Measurements from ENCODE around the gene SMARCA2.

SMARCA2 gene

GRCh38 chr9:2024888-2025782 lies 10.0 kb downstream of the SMARCA2 start:
- peaks cover 0 to 3% of the 10 kb centered on the region in 2 experiments for H3K36me3 ChIP-seq (ENCODE audit: control insufficient read depth in 1 of 2, insufficient read depth in 2 of 2, low read depth in 1 of 2, low read length in 2 of 2)
- H3K14ac ChIP-seq (ENCODE audit: low read length in 2 of 2): no peak overlapping the region
- WGBS: 88% methylated on average over 2 of the region's 5 CpGs

GRCh38 chr9:2026220-2026997 lies 11.3 kb downstream of the SMARCA2 start:
- no peak for DNase-seq
- Histone ChIP-seq H3K23ac (ENCODE audit: low read length in 2 of 2) (no peak overlapping the region), H2BK15ac (ENCODE audit: low read depth, poor library complexity, severe bottlenecking) (no peak overlapping the region), H3K4me2 (ENCODE audit: low read length, poor library complexity, severe bottlenecking) (no peak overlapping the region), H2BK120ac (ENCODE audit: low read depth, low read length) (no peak overlapping the region), H3K14ac (ENCODE audit: low read length in 2 of 2) (no peak overlapping the region), H2BK12ac (ENCODE audit: low read length in 2 of 2) (no peak overlapping the region), H3K4me3 (ENCODE audit: insufficient read depth in 1 of 2, low read depth in 1 of 2, low read length in 2 of 2) (no peak overlapping the region), H3K27me3 (ENCODE audit: control insufficient read depth in 1 of 2, insufficient read depth in 1 of 2, low read length in 2 of 2) (no peaks in the 10 kb centered on the region), H3K79me1 (replicated peaks; ENCODE audit: low read length, poor library complexity, severe bottlenecking) (peaks cover 42% of the 10 kb centered on the region), H3K27ac (ENCODE audit: low read length, poor library complexity, severe bottlenecking) (no peak overlapping the region), H3K4me1 (ENCODE audit: control insufficient read depth, insufficient read depth, low read depth, low read length) (peaks cover 1% of the 10 kb centered on the region), H2BK5ac (ENCODE audit: low read depth, low read length, poor library complexity, severe bottlenecking) (no peak overlapping the region), H3K9me3 (ENCODE audit: control insufficient read depth, low read length) (no peaks in the 10 kb centered on the region), H3K36me3 (ENCODE audit: control insufficient read depth in 1 of 2, insufficient read depth in 2 of 2, low read depth in 1 of 2, low read length in 2 of 2) (peaks cover 0 to 5% of the 10 kb centered on the region in 2 experiments), H3K9ac (ENCODE audit: low read length) (no peak overlapping the region), H4K8ac (ENCODE audit: low read length) (no peak overlapping the region), H3K18ac (ENCODE audit: low read depth in 1 of 2, low read length in 2 of 2) (no peak overlapping the region), H2AK5ac (ENCODE audit: low read length, severe bottlenecking) (no peak overlapping the region), H3K4ac (ENCODE audit: low read depth in 1 of 2, low read length in 2 of 2) (no peak overlapping the region), H2AFZ (ENCODE audit: low read depth, low read length) (no peak overlapping the region), H4K91ac (ENCODE audit: low read length) (no peak overlapping the region)
- WGBS: 94% methylated on average over 4 of the region's 9 CpGs

More at GRCh38 chr9:2024888-2025782, 10.0 kb downstream of the SMARCA2 start:
- no peak for DNase-seq
- H2AFZ ChIP-seq (ENCODE audit: low read depth, low read length): no peak overlapping the region
- peak overlapping the region; percentile 42 for H4K8ac ChIP-seq (ENCODE audit: low read length)
- H3K4me3 ChIP-seq (ENCODE audit: insufficient read depth in 1 of 2, low read depth in 1 of 2, low read length in 2 of 2): no peak overlapping the region
- no peak overlapping the region for H3K4ac ChIP-seq (ENCODE audit: low read depth in 1 of 2, low read length in 2 of 2)
- no peaks in the 10 kb centered on the region for H3K9me3 ChIP-seq (ENCODE audit: control insufficient read depth, low read length)
- no peak overlapping the region for H3K9ac ChIP-seq (ENCODE audit: low read length)
- H3K18ac ChIP-seq (ENCODE audit: low read depth in 1 of 2, low read length in 2 of 2): no peak overlapping the region
- H3K79me1 ChIP-seq (replicated peaks; ENCODE audit: low read length, poor library complexity, severe bottlenecking): peaks cover 40% of the 10 kb centered on the region
- no peak overlapping the region for H3K23ac ChIP-seq (ENCODE audit: low read length in 2 of 2)
- H2AK5ac ChIP-seq (ENCODE audit: low read length, severe bottlenecking): no peak overlapping the region
- H2BK5ac ChIP-seq (ENCODE audit: low read depth, low read length, poor library complexity, severe bottlenecking): no peak overlapping the region
- peaks cover 1% of the 10 kb centered on the region for H3K4me1 ChIP-seq (ENCODE audit: control insufficient read depth, insufficient read depth, low read depth, low read length)
- H3K27me3 ChIP-seq (ENCODE audit: control insufficient read depth in 1 of 2, insufficient read depth in 1 of 2, low read length in 2 of 2): no peaks in the 10 kb centered on the region
- H2BK12ac ChIP-seq (ENCODE audit: low read length in 2 of 2): no peak overlapping the region
- peak overlapping the region; percentile 52 for H2BK15ac ChIP-seq (ENCODE audit: low read depth, poor library complexity, severe bottlenecking)
- H3K27ac ChIP-seq (ENCODE audit: low read length, poor library complexity, severe bottlenecking): no peak overlapping the region
- H3K4me2 ChIP-seq (ENCODE audit: low read length, poor library complexity, severe bottlenecking): no peak overlapping the region
- H4K91ac ChIP-seq (ENCODE audit: low read length): no peak overlapping the region
- no peak overlapping the region for H2BK120ac ChIP-seq (ENCODE audit: low read depth, low read length)

- WGBS: 95% methylated on average over 3 of the region's 5 CpGs
- no peak overlapping the region for H3K14ac ChIP-seq (ENCODE audit: low read length in 2 of 2)
- H4K8ac ChIP-seq (ENCODE audit: low read length): no peak overlapping the region
- no peak overlapping the region for H2BK12ac ChIP-seq (ENCODE audit: low read length in 2 of 2)
- H3K9me3 ChIP-seq (ENCODE audit: control insufficient read depth, low read length): no peaks in the 10 kb centered on the region
- H3K4ac ChIP-seq (ENCODE audit: low read depth in 1 of 2, low read length in 2 of 2): no peak overlapping the region
- H2BK15ac ChIP-seq (ENCODE audit: low read depth, poor library complexity, severe bottlenecking): no peak overlapping the region
- H4K91ac ChIP-seq (ENCODE audit: low read length): no peak overlapping the region
- no peaks in the 10 kb centered on the region for H3K27me3 ChIP-seq (ENCODE audit: control insufficient read depth in 1 of 2, insufficient read depth in 1 of 2, low read length in 2 of 2)
- no peak overlapping the region for H3K18ac ChIP-seq (ENCODE audit: low read depth in 1 of 2, low read length in 2 of 2)
- H3K79me1 ChIP-seq (replicated peaks; ENCODE audit: low read length, poor library complexity, severe bottlenecking): peaks cover 44% of the 10 kb centered on the region
- peaks cover 1% of the 10 kb centered on the region for H3K4me1 ChIP-seq (ENCODE audit: control insufficient read depth, insufficient read depth, low read depth, low read length)
- DNase-seq: no peak
- no peak overlapping the region for H3K27ac ChIP-seq (ENCODE audit: low read length, poor library complexity, severe bottlenecking)
- H3K23ac ChIP-seq (ENCODE audit: low read length in 2 of 2): no peak overlapping the region
- no peak overlapping the region for H2AK5ac ChIP-seq (ENCODE audit: low read length, severe bottlenecking)
- H3K9ac ChIP-seq (ENCODE audit: low read length): no peak overlapping the region
- H3K36me3 ChIP-seq (ENCODE audit: control insufficient read depth in 1 of 2, insufficient read depth in 2 of 2, low read depth in 1 of 2, low read length in 2 of 2): peaks cover 0 to 9% of the 10 kb centered on the region in 2 experiments
- H3K4me2 ChIP-seq (ENCODE audit: low read length, poor library complexity, severe bottlenecking): no peak overlapping the region
- no peak overlapping the region for H2BK120ac ChIP-seq (ENCODE audit: low read depth, low read length)
- H3K4me3 ChIP-seq (ENCODE audit: insufficient read depth in 1 of 2, low read depth in 1 of 2, low read length in 2 of 2): no peak overlapping the region
- no peak overlapping the region for H2AFZ ChIP-seq (ENCODE audit: low read depth, low read length)
- no peak overlapping the region for H2BK5ac ChIP-seq (ENCODE audit: low read depth, low read length, poor library complexity, severe bottlenecking)
Observed at GRCh38 chr9:2027543-2028160, 12.5 kb downstream of the SMARCA2 start.

GRCh38 chr9:2028888-2029287 lies 13.7 kb downstream of the SMARCA2 start:
- H2BK5ac ChIP-seq (ENCODE audit: low read depth, low read length, poor library complexity, severe bottlenecking): no peak overlapping the region
- H3K4me3 ChIP-seq (ENCODE audit: insufficient read depth in 1 of 2, low read depth in 1 of 2, low read length in 2 of 2): no peak overlapping the region
- peak overlapping the region in 1 of 2 experiments; percentile 14 for H3K23ac ChIP-seq (ENCODE audit: low read length in 2 of 2)
- WGBS: 92% methylated on average over 7 of the region's 7 CpGs
- H4K8ac ChIP-seq (ENCODE audit: low read length): no peak overlapping the region
- H3K4me2 ChIP-seq (ENCODE audit: low read length, poor library complexity, severe bottlenecking): no peak overlapping the region
- no peak overlapping the region for H4K91ac ChIP-seq (ENCODE audit: low read length)
- no peak overlapping the region for H2BK120ac ChIP-seq (ENCODE audit: low read depth, low read length)
- H2AK5ac ChIP-seq (ENCODE audit: low read length, severe bottlenecking): no peak overlapping the region
- no peak overlapping the region for H2BK15ac ChIP-seq (ENCODE audit: low read depth, poor library complexity, severe bottlenecking)
- H3K4ac ChIP-seq (ENCODE audit: low read depth in 1 of 2, low read length in 2 of 2): no peak overlapping the region
- peaks cover 1% of the 10 kb centered on the region for H3K4me1 ChIP-seq (ENCODE audit: control insufficient read depth, insufficient read depth, low read depth, low read length)
- H3K9me3 ChIP-seq (ENCODE audit: control insufficient read depth, low read length): no peaks in the 10 kb centered on the region
- H3K18ac ChIP-seq (ENCODE audit: low read depth in 1 of 2, low read length in 2 of 2): no peak overlapping the region
- no peak overlapping the region for H3K27ac ChIP-seq (ENCODE audit: low read length, poor library complexity, severe bottlenecking)
- H3K79me1 ChIP-seq (replicated peaks; ENCODE audit: low read length, poor library complexity, severe bottlenecking): peaks cover 44% of the 10 kb centered on the region
- no peak overlapping the region for H3K14ac ChIP-seq (ENCODE audit: low read length in 2 of 2)
- H3K36me3 ChIP-seq (ENCODE audit: control insufficient read depth in 1 of 2, insufficient read depth in 2 of 2, low read depth in 1 of 2, low read length in 2 of 2): peaks cover 9 to 21% of the 10 kb centered on the region in 2 experiments
- no peaks in the 10 kb centered on the region for H3K27me3 ChIP-seq (ENCODE audit: control insufficient read depth in 1 of 2, insufficient read depth in 1 of 2, low read length in 2 of 2)
- H2BK12ac ChIP-seq (ENCODE audit: low read length in 2 of 2): no peak overlapping the region
- H2AFZ ChIP-seq (ENCODE audit: low read depth, low read length): no peak overlapping the region
- no peak for DNase-seq
- no peak overlapping the region for H3K9ac ChIP-seq (ENCODE audit: low read length)
